Panc1 (cell line): ENCODE measurements around the gene RIMBP2. TPM values are rescaled to one million over a fixed set of nuclear protein-coding genes. Genes with fewer than 3 reads are reported as not detected.

Experiments
- ATAC-seq: fragments of 200-7000 bp; cut with Tn5 transposase; 2 replicates; pipeline ENCODE4 v1.9.1; 2020; ENCODE audit warnings: mild to moderate bottlenecking, moderate library complexity
- BruUV-seq: library from RNA; stranded (reverse); fragments of 400-500 nt; replicated peaks from 2 replicates; lab custom pipeline; 2021; lab: Mats Ljungman, UMichigan
- CTCF ChIA-PET: fragments of 300-600 bp; sonication (Branson Sonifier 250); formaldehyde crosslinking; loops from one replicate; lab custom pipeline; 2022; ENCODE audit warnings: antibody characterized with exemption; lab: Charles Lee
- POLR2A ChIA-PET: fragments of 300-600 bp; sonication (Branson Sonifier 250); formaldehyde crosslinking; loops from one replicate; lab custom pipeline; 2022; ENCODE audit warnings: antibody characterized with exemption; lab: Charles Lee
- DNase-seq: peaks from one replicate; pipeline ENCODE4 v3.0.0-alpha.2; 2010; ENCODE audit warnings: low read depth, low spot score
- H3K27ac ChIP-seq: 2 replicates; pipeline ENCODE4 v1.5.1; 2011; ENCODE audit warnings: mild to moderate bottlenecking, low read length, inconsistent platforms
- H3K27me3 ChIP-seq: fragments of 200-500 bp; sonication (Bioruptor generic); 2 replicates; pipeline ENCODE4 v1.6.0; 2014; ENCODE audit warnings: low read length, inconsistent platforms; ENCODE audit not compliant: control insufficient read depth, insufficient read depth
- H3K36me3 ChIP-seq: fragments of 200-500 bp; sonication (Bioruptor generic); 2 replicates; pipeline ENCODE4 v1.5.1; 2014; ENCODE audit warnings: inconsistent platforms, mild to moderate bottlenecking, low read length, moderate library complexity; ENCODE audit not compliant: control insufficient read depth, insufficient read depth
- H3K4me1 ChIP-seq: 2 replicates; pipeline ENCODE4 v1.5.1; 2011; ENCODE audit warnings: inconsistent platforms, mild to moderate bottlenecking, low read length, moderate library complexity; ENCODE audit not compliant: control insufficient read depth, insufficient read depth
- H3K4me3 ChIP-seq, 2 experiments: 2 replicates each; pipeline ENCODE4 v1.5.1; 2011 to 2012; ENCODE audit warnings: low read depth in 2 of 2, low read length in 2 of 2, mild to moderate bottlenecking in 2 of 2, inconsistent platforms in 1 of 2, moderate library complexity in 1 of 2
- H3K9me3 ChIP-seq: fragments of 200-500 bp; sonication (Bioruptor generic); 2 replicates; pipeline ENCODE4 v1.5.1; 2014; ENCODE audit warnings: low read depth, mild to moderate bottlenecking, inconsistent platforms, low read length, moderate library complexity; ENCODE audit not compliant: control insufficient read depth, insufficient read depth
- POLR2AphosphoS5 ChIP-seq: IDR thresholded peaks from 2 replicates; pipeline ENCODE4 v1.6.1; 2012; ENCODE audit warnings: mild to moderate bottlenecking, low read depth, low read length, moderate library complexity
- SIN3A ChIP-seq: IDR thresholded peaks from 2 replicates; pipeline ENCODE4 v1.6.1; 2012; ENCODE audit warnings: low read depth, mild to moderate bottlenecking, low read length, moderate library complexity, borderline replicate concordance; ENCODE audit not compliant: insufficient read depth
- TCF7L2 ChIP-seq: IDR thresholded peaks from 2 replicates; pipeline ENCODE4 v1.6.1; 2011; ENCODE audit warnings: mild to moderate bottlenecking, low read depth, low read length, inconsistent platforms
- in situ Hi-C: cut with HindIII; loops from 2 replicates; pipeline ENCODE4 v1.10.0; 2016; ENCODE audit warnings: low sequenced_read_pairs, low pct_unique_long_range_greater_than_20kb
- intact Hi-C: fragments of 100-400 bp; cut with micrococcal nuclease; formaldehyde crosslinking; loops from one replicate; pipeline ENCODE4 v1.10.0; 2022; ENCODE audit not compliant: unreplicated experiment
- total RNA-seq: library from RNA; stranded (reverse); gene quantifications from one replicate; pipeline ENCODE4 v1.2.1, GENCODE V29; 2021; ENCODE audit not compliant: unreplicated experiment
- TF ChIP-seq, protein P1 (sequence below): fragments of 450-650 bp; IDR thresholded peaks from 2 replicates; pipeline ENCODE4 v1.5.1; 2017; ENCODE audit warnings: mild to moderate bottlenecking
- TF ChIP-seq, protein P2 (sequence below), 2 experiments: IDR thresholded peaks; 2 replicates each; pipeline ENCODE4 v1.6.1; 2011 to 2012; ENCODE audit warnings: low read depth in 2 of 2, control low read depth in 1 of 2, low read length in 1 of 2, mild to moderate bottlenecking in 1 of 2, moderate library complexity in 1 of 2; ENCODE audit not compliant: insufficient read depth in 1 of 2

Gene RIMBP2
- total RNA-seq, 1 experiment from 2014 or later = not detected

- in situ Hi-C loops (no loop called here), intact Hi-C loops (no loop called here)
- ChIA-PET POLR2A (no interaction called here), CTCF (no interaction called here)
- no peak overlapping the region for H3K27ac ChIP-seq
- DNase-seq = no peak
- H3K9me3 ChIP-seq = no peaks in the 10 kb centered on the region
- BruUV-seq = no TSS peak
- ATAC-seq = no peak
- TF ChIP-seq TCF7L2 (no peak), SIN3A (no peak), POLR2AphosphoS5 (no peak)
- TF ChIP-seq, protein P1, sequence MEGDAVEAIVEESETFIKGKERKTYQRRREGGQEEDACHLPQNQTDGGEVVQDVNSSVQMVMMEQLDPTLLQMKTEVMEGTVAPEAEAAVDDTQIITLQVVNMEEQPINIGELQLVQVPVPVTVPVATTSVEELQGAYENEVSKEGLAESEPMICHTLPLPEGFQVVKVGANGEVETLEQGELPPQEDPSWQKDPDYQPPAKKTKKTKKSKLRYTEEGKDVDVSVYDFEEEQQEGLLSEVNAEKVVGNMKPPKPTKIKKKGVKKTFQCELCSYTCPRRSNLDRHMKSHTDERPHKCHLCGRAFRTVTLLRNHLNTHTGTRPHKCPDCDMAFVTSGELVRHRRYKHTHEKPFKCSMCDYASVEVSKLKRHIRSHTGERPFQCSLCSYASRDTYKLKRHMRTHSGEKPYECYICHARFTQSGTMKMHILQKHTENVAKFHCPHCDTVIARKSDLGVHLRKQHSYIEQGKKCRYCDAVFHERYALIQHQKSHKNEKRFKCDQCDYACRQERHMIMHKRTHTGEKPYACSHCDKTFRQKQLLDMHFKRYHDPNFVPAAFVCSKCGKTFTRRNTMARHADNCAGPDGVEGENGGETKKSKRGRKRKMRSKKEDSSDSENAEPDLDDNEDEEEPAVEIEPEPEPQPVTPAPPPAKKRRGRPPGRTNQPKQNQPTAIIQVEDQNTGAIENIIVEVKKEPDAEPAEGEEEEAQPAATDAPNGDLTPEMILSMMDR = no peak
- TF ChIP-seq, protein P2, sequence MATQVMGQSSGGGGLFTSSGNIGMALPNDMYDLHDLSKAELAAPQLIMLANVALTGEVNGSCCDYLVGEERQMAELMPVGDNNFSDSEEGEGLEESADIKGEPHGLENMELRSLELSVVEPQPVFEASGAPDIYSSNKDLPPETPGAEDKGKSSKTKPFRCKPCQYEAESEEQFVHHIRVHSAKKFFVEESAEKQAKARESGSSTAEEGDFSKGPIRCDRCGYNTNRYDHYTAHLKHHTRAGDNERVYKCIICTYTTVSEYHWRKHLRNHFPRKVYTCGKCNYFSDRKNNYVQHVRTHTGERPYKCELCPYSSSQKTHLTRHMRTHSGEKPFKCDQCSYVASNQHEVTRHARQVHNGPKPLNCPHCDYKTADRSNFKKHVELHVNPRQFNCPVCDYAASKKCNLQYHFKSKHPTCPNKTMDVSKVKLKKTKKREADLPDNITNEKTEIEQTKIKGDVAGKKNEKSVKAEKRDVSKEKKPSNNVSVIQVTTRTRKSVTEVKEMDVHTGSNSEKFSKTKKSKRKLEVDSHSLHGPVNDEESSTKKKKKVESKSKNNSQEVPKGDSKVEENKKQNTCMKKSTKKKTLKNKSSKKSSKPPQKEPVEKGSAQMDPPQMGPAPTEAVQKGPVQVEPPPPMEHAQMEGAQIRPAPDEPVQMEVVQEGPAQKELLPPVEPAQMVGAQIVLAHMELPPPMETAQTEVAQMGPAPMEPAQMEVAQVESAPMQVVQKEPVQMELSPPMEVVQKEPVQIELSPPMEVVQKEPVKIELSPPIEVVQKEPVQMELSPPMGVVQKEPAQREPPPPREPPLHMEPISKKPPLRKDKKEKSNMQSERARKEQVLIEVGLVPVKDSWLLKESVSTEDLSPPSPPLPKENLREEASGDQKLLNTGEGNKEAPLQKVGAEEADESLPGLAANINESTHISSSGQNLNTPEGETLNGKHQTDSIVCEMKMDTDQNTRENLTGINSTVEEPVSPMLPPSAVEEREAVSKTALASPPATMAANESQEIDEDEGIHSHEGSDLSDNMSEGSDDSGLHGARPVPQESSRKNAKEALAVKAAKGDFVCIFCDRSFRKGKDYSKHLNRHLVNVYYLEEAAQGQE (IDR thresholded peaks at IDR 0.05; ENCODE audit: insufficient read depth in 1 of 2, low read depth in 2 of 2, low read length in 1 of 2) = no peak
- no peaks in the 10 kb centered on the region for H3K36me3 ChIP-seq
- H3K4me3 ChIP-seq = no peak overlapping the region
- no peaks in the 10 kb centered on the region; the same call in 1 of the 2 replicates for H3K27me3 ChIP-seq
- H3K4me1 ChIP-seq = no peaks in the 10 kb centered on the region
Observed at GRCh38 chr12:130504110-130504839, 211.8 kb downstream of the RIMBP2 start.

- POLR2A ChIA-PET = no interaction called here
- Histone ChIP-seq H3K4me1 (no peaks in the 10 kb centered on the region), H3K4me3 (no peak overlapping the region), H3K27me3 (no peaks in the 10 kb centered on the region; the same call in 1 of the 2 replicates), H3K9me3 (no peaks in the 10 kb centered on the region), H3K27ac (no peak overlapping the region), H3K36me3 (no peaks in the 10 kb centered on the region)
- DNase-seq = no peak
- in situ Hi-C loops (no loop called here), intact Hi-C loops (no loop called here)
- no TSS peak for BruUV-seq
- CTCF ChIA-PET = no interaction called here
- ATAC-seq = no peak
- TF ChIP-seq SIN3A = no peak
- TF ChIP-seq, protein P2 (IDR thresholded peaks at IDR 0.05; ENCODE audit: insufficient read depth in 1 of 2, low read depth in 2 of 2, low read length in 1 of 2) = no peak
- no peak for TF ChIP-seq TCF7L2
- TF ChIP-seq POLR2AphosphoS5 = no peak
- TF ChIP-seq, protein P1 = no peak
Observed at GRCh38 chr12:130501821-130502220, 214.3 kb downstream of the RIMBP2 start.
